ENCODE data around the gene PAGR1.
"Not testable (repeated sequence)": the region's sequence is repeated elsewhere in the genome, so short reads cannot be mapped to it uniquely, and the experiment has no call there.

The PAGR1 gene

GRCh38 chr16:29815793-29816693 is at the start of gene PAGR1:
PAGR1 (plus strand) TSS chr16:29816152; CDS start chr16:29816526, 374 bp downstream.
- peak; percentile 97 to 99 for DNase-seq (ENCODE audit: low read depth in 2 of 2)

- no peak for DNase-seq (ENCODE audit: low read depth in 2 of 2)
These were observed 49.4 kb upstream of the PAGR1 start for GRCh38 chr16:29766571-29766970.

DNA sequence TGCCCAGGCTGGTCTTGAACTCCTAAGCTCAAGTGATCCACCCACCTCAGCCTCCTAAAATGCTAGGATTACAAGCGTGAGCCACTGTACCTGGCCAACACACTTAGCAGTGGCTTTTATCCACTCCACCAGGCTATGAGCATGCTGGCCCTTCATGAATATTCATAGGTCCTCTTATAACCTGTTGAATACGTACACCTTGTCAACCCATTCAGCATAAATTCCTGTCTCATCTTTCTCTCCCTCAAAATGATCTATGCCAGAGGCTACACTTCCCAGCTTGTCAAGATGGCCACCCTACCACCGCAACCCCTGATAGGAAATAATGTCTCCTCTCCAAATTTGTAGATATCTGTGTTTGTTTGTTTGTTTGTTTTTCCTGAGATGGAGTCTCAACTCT is 48.9 kb upstream of the PAGR1 start:
- no peak for DNase-seq (ENCODE audit: low read depth in 2 of 2)

GRCh38 chr16:29769507-29769906 is 46.4 kb upstream of the PAGR1 start:
- no peak for DNase-seq (ENCODE audit: low read depth in 2 of 2)

- no peak for DNase-seq (ENCODE audit: low read depth in 2 of 2)
These were observed 45.6 kb upstream of the PAGR1 start for GRCh38 chr16:29770250-29770929.

DNA sequence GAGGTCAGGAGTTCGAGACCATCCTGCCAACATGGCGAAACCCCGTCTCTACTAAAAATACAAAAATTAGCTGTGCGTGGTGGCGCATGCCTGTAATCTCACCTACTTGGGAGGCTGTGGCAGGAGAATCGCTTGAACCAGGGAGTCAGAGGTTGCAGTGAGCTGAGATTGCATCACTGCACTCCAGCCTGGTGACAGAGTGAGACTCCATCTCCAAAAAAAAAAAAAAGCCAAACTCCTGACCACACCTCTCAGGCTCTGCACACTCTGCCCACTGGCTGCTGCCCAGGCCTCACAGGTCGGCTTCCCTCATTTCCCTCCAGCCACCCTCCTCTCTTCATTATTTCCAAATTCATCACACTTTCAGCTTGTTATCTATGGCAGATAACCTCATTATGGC is 43.6 kb upstream of the PAGR1 start:
- DNase-seq (ENCODE audit: low read depth in 2 of 2): not testable (repeated sequence)

DNA sequence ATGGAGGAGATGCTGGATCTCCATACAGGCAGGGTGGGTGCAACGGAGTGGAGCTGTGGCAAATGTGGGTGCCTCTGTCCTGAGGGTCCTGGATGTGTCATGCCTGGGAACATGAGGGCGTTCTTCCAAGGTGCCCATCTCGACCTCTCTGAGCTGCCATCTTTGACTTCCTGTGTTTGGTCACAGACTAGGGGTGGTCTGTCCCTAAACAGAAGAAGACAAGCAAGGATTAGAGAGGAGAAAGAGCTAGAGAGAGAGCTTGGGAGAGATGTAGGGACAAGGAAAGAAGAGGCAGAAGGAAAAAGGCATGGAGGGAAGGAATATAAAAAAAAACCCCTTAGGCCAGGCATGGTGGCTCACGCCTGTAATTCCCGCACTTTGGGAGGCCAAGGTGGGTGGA is 41.2 kb upstream of the PAGR1 start:
- DNase-seq (ENCODE audit: low read depth in 2 of 2): no peak

DNA sequence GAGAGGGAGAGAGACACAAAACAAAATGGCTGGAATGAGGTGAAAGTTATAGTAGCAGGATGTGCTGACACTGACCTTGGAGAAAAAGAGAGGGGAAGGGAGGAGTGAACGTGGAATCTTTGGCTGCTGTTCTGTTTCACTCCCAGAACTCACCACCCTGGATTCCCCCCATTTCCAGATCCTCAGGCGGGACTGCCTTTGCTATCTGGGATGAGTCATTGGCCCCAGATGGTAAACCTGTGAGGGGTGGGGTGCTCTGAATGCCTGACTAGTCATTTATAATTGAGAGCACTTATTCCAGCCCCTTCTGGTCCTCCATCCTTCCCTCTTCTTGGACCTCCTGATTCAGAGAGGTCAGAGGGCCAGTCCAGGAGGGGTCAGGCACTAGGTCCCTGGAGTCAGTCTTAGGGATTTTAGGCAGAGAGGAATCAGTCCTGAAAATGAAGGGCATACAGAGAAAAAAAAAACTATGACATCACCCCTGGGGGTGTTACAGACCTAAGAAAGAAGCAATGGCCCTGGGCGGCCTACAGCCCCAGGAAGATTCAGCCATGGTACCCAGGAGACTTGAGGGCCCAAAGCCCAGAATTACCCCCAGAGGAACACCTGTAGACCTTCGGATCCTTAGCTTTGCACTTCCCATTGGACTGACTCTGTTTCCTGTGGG is 40.1 kb upstream of the PAGR1 start:
- no peak for DNase-seq (ENCODE audit: low read depth in 2 of 2)

GRCh38 chr16:29777576-29778350 is 38.2 kb upstream of the PAGR1 start, which contains the start of gene ZG16:
ZG16 (plus strand) TSS chr16:29778256; CDS start chr16:29779267, 1,011 bp downstream.
- DNase-seq (ENCODE audit: low read depth in 2 of 2): no peak

DNA sequence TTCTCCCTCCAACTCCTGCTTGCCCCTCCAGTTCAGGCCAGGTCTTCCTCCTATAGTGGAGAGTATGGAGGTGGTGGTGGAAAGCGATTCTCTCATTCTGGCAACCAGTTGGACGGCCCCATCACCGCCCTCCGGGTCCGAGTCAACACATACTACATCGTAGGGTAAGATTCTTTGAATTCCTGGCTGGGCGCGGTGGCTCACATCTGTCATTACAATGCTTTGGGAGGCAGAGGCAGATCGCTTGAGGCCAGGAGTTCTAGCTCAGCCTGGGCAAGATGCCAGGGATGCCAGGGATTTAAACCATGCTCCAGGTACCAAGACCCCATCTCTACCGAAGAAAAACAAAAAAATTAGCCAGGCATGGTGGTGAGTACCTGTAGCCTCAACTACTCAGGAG is 36.5 kb upstream of the PAGR1 start:
- no peak for DNase-seq (ENCODE audit: low read depth in 2 of 2)

- not testable (repeated sequence) for DNase-seq (ENCODE audit: low read depth in 2 of 2)
These were observed 32.6 kb upstream of the PAGR1 start for GRCh38 chr16:29783094-29783953.

DNA sequence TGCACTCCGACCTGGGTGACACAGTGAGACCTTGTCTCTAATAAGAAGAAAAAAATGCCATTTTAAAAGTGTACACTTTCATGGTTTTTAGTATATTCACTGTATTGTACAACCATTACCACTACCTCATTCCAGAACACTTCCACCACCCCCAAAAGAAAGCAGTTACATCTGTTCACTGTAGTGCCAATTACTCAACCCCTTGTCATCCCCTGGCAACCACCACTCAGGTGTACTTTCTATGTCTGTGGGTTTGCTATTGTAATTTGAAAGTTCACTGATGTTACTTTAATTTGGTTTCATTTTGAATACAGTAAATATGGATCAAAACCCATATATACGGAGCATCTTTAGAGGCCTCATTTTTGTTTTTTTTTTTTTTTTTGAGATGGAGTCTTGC is 31.8 kb upstream of the PAGR1 start:
- DNase-seq (ENCODE audit: low read depth in 2 of 2): peak in 1 of 2 donors; percentile 26

GRCh38 chr16:29784901-29785500 is 31.0 kb upstream of the PAGR1 start:
- DNase-seq (ENCODE audit: low read depth in 2 of 2): peak; percentile 53 to 64

DNA sequence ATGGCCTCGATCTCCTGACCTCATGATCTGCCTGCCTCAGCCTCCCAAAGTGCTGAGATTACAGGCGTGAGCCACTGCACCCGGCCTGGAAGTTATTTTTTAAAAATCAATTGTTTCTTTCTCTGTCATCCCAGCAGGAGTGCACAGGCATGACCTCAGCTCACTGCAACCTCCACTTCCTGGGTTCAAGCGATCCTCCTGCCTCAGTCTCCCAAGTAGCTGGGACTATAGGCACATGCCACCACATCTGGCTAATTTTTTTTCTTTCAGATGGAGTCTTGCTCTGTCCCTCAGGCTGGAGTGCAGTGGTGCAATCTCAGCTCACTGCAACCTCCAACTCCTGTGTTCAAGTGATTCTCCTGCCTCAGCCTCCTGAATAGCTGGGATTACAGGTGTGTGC is 28.8 kb upstream of the PAGR1 start:
- not testable (repeated sequence) for DNase-seq (ENCODE audit: low read depth in 2 of 2)

- DNase-seq (ENCODE audit: low read depth in 2 of 2): no peak
These were observed 26.2 kb upstream of the PAGR1 start for GRCh38 chr16:29789775-29790182.

DNA sequence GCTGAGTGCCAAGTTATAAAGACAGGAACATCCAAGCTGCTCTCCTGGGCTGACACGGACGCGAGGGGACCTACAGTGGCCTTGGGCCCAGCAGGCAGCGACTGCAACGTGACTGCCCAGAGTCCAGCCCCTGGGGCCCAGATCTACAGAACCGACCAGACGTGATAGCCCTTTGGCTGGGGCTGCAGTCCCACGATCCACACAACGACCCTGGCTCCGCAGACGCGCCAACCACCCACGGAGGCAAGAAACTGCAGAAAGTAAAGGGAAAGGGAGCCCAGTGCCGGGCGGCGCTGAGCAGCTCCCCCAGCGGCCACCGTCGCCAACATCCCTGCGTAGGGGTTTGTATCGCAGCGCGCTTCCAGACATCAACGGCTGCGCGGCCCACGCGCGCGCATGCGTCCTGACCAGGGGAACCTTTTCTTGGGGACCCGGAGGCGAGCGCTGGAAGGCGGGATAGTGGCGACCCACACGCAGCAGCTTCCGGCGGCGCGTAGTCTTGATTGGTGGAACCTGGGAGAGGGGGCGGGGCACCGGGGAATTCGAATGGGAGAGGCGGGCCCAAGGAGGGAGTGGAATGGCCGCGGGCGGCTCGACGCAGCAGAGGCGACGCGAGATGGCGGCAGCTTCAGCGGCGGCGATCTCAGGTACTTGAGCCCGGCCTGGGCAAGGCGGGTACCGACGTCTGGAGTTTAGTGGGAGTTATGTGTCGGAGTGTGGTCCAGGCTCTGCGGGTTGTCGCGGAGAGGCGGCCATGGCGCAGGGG is 25.6 kb upstream of the PAGR1 start, which contains the start of gene KIF22:
Gene KIF22 (plus strand): TSS at position 569 of the 766 bp plus-strand sequence. CDS start 9 bp downstream, at position 578.
- DNase-seq (ENCODE audit: low read depth in 2 of 2): peak; percentile 100

- DNase-seq (ENCODE audit: low read depth in 2 of 2): no peak
These were observed 24.8 kb upstream of the PAGR1 start for GRCh38 chr16:29790949-29791844.

All from stimulated activated CD8-positive, alpha-beta memory T cell treated with anti-CD3 and anti-CD28 coated beads, Interleukin-15, amount 100 ng/mL, for 48 hours (primary cell).